Measurements from ENCODE around the gene SERINC3. TPM values are rescaled to one million over a fixed set of nuclear protein-coding genes. Genes with fewer than 3 reads are reported as not detected.

SERINC3 gene
- total and polyA plus RNA-seq, 2 of the 8 experiments (the other 6 are each of a cell fraction or from before 2014, with no cell fraction given) = 47.2 to 66.0 TPM

DNA sequence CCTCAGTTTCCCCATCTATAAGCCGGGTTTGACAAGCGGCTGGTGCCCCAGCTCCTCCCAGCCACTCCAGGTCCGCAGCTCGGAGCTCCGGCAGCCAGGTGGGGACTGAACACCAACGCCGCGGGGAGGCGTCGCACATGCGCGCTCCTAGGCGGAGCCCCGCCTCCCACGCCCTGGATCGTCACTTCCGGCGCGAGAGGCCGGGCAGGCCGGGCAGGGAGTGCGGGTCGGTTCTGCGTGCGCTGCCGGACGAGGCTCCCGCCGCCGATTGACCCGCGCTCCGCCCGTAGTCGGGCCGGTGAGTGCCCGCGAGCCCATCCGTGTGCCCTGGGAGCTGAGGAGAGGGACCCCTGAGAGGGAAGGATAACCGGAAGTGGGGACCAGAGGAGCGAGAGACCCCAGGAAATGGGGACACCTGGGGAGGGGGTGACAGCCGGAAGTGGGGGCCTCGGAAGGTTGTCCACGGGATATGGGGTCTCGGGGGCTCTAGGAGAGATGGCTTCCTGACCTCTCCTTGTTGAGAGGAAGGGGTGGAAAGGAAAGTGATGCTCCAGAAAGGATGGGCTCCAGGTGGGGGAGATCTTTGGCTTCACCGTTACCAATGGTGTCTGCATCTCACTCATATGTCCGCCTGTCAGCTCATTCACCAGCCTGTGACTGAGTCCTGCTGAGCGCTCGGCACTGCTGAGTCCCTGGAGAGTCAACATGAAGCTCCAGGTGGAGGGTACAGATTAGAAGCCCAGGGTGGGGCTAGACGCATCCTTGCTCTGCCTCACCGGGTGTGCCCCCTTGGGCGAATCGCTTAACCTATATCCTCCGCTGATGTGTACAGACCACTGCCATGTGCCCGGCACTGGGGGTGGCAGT, 45.9 kb downstream of the SERINC3 start, which contains the start of gene TTPAL (continued):
- TF ChIP-seq SIX5 (IDR thresholded peaks at IDR 0.05; ENCODE audit: low read depth, low read length) = no peak
- no peak for TF ChIP-seq YY1 (IDR thresholded peaks at IDR 0.05; ENCODE audit: low read depth, low read length)
- TF ChIP-seq KDM5A (IDR thresholded peaks at IDR 0.05; ENCODE audit: low read length) = 0 out of 2 replicates have a peak, but pooled peaks have one; percentile 26
- TF ChIP-seq ATF3 (IDR thresholded peaks at IDR 0.05; ENCODE audit: insufficient read depth, low read depth, low read length) = no peak
- TF ChIP-seq MAFK (IDR thresholded peaks at IDR 0.05; ENCODE audit: low read depth, low read length) = no peak
- peak; percentile 81 for TF ChIP-seq EGR1 (IDR thresholded peaks at IDR 0.05; ENCODE audit: borderline replicate concordance, low read depth, low read length)
- no peak for TF ChIP-seq TEAD4 (IDR thresholded peaks at IDR 0.05; ENCODE audit: low read depth, low read length)
- peak in 1 of 2 experiments; percentile 12; a peak in 1 of 4 replicates for TF ChIP-seq RAD21 (IDR thresholded peaks at IDR 0.05 in 1 of 2, conservative IDR thresholded peaks at IDR 0.05 in 1 of 2; ENCODE audit: low read depth in 2 of 2, low read length in 2 of 2)
- TF ChIP-seq SIN3A (conservative IDR thresholded peaks at IDR 0.05 in 1 of 2, IDR thresholded peaks at IDR 0.05 in 1 of 2; ENCODE audit: low read depth in 1 of 2, low read length in 2 of 2) = peak; percentile 54 to 62; a peak in 2 of 4 replicates
- peak; percentile 61 to 84 for TF ChIP-seq POLR2A (IDR thresholded peaks at IDR 0.05; ENCODE audit: control extremely low read depth in 1 of 2, low read depth in 2 of 2, low read length in 2 of 2)
- TF ChIP-seq HDAC6 (IDR thresholded peaks at IDR 0.05; ENCODE audit: low read depth, low read length) = no peak
- peak; percentile 83 for TF ChIP-seq KDM4A (IDR thresholded peaks at IDR 0.05; ENCODE audit: low read depth, low read length, severe bottlenecking)
- no peak for TF ChIP-seq BCL11A (IDR thresholded peaks at IDR 0.05; ENCODE audit: low read depth in 2 of 2, low read length in 2 of 2)
- no peak for TF ChIP-seq RFX5 (IDR thresholded peaks at IDR 0.05; ENCODE audit: borderline replicate concordance, low read depth, low read length)
